ENCODE data around the gene OSBPL3.

OSBPL3 gene

DNA sequence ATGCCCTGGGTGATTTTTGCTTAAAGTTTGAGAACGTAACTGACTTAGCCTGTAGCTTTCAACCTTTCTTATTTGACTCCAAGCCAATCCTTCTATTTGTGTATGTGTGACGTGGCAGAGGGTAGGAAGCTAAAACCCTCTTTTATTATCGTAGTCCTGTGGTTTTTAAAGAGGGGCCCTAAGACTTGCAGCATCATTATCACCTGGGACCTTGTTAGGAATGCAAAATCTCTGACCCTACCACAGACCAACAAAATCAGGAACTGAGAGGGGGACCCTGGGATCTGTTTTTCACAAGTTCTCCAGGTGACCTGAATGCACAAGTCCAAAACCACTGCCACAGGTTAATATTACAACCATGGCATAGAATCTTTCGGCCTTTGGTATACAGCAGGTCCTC, 80.1 kb downstream of the OSBPL3 start:
- TF ChIP-seq, protein P1, sequence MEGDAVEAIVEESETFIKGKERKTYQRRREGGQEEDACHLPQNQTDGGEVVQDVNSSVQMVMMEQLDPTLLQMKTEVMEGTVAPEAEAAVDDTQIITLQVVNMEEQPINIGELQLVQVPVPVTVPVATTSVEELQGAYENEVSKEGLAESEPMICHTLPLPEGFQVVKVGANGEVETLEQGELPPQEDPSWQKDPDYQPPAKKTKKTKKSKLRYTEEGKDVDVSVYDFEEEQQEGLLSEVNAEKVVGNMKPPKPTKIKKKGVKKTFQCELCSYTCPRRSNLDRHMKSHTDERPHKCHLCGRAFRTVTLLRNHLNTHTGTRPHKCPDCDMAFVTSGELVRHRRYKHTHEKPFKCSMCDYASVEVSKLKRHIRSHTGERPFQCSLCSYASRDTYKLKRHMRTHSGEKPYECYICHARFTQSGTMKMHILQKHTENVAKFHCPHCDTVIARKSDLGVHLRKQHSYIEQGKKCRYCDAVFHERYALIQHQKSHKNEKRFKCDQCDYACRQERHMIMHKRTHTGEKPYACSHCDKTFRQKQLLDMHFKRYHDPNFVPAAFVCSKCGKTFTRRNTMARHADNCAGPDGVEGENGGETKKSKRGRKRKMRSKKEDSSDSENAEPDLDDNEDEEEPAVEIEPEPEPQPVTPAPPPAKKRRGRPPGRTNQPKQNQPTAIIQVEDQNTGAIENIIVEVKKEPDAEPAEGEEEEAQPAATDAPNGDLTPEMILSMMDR (IDR thresholded peaks at IDR 0.05; ENCODE audit: control extremely low read depth, extremely low read depth, low read depth, missing control alignments) = no peak
- peak; percentile 26 for DNase-seq (ENCODE audit: extremely low spot score)
- ChIA-PET POLR2A (no interaction called here), CTCF (interaction anchor here (0.8 to 3.8 kb wide), 13 partner anchors 8 to 193 kb away, joined by 3 to 12 read pairs (median 3); no protein-coding TSS in a partner anchor)

DNA sequence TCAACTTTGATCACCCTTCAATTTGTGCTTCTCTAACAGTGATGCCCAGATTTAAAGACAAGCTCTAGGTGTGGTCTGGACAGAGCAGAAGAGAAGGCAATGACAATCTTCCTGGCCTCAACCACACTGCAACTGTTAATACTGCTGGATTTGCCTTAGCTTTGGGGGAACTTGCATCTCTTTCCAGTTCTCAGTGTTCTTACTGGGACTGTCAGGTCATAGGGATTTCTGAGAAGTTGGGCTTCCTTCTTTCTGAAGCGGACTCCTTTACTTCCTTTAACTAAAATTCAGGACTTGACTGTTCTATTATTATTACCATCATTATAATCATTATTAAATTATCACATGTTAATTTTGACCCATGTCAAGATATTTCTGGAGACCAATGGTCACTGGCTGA, 80.8 kb downstream of the OSBPL3 start:
- ChIA-PET CTCF (interaction anchor here (0.7 to 3.8 kb wide), 7 partner anchors 11 to 194 kb away, joined by 3 to 12 read pairs (median 3); no protein-coding TSS in a partner anchor), POLR2A (interaction anchor here (0.8 kb wide), 1 partner anchor 16 kb away, joined by 3 read pairs; no protein-coding TSS in a partner anchor)
- no peak for DNase-seq (ENCODE audit: extremely low spot score)
- TF ChIP-seq, protein P1 (IDR thresholded peaks at IDR 0.05; ENCODE audit: control extremely low read depth, extremely low read depth, low read depth, missing control alignments) = no peak

DNA sequence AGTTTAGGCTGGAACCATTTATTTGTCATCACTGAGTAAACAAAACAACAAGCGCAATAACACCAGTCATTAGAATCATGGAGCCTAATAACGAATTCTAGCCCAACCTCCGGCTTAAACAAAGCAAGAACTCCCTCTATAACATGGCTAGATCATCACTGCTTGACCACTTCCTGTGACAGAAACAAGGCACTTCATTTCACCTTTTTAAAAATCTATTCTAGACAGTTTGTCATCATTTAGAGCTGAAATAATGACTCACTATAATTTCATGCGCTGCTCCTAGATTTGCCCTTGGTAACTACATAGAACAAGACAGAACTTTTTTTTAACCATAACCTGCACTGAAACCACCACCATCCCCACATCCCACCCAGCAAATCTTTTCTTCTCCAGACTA, 81.3 kb downstream of the OSBPL3 start:
- TF ChIP-seq, protein P1 (IDR thresholded peaks at IDR 0.05; ENCODE audit: control extremely low read depth, extremely low read depth, low read depth, missing control alignments) = no peak
- DNase-seq (ENCODE audit: extremely low spot score) = peak; percentile 44
- ChIA-PET CTCF (interaction anchor here (0.7 to 3.8 kb wide), 6 partner anchors 10 to 194 kb away, joined by 3 to 12 read pairs (median 4); no protein-coding TSS in a partner anchor), POLR2A (interaction anchor here (0.8 kb wide), 1 partner anchor 16 kb away, joined by 3 read pairs; no protein-coding TSS in a partner anchor)

DNA sequence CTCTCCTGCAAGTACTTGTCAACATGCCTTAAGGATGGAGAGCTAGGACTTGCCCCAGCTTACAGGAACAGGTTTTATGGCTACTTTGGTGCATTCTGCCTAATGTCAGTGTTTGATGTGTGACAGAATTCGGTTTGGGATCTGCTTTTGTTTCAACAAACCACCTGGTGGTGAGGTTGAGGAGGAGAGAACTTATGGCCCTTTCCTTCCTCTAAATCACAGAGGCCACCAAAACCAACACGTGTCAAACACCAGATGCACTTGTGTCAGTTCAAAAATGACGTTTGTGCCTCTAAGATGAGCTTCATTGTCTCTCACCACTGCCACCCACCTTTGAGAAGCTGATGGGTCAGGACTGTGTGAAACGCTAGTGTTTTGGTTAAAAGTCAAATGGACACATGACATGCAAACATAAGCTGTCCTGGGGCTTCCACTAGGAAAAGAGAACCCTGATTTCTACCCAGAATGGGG, 83.9 kb downstream of the OSBPL3 start:
- TF ChIP-seq, protein P1 (IDR thresholded peaks at IDR 0.05; ENCODE audit: control extremely low read depth, extremely low read depth, low read depth, missing control alignments) = no peak
- ChIA-PET CTCF (interaction anchor here (0.6 to 5.8 kb wide), 15 partner anchors 9 to 263 kb away, joined by 3 to 48 read pairs (median 5); partner anchors contain the start of gene OSBPL3), POLR2A (interaction anchor here (0.7 kb wide), 1 partner anchor 228 kb away, joined by 3 read pairs; the partner anchor contains the start of gene CYCS)
- peak; percentile 75 for DNase-seq (ENCODE audit: extremely low spot score)

- POLR2A ChIA-PET = no interaction called here
Observed at GRCh38 chr7:24894429-24895221, 85.4 kb downstream of the OSBPL3 start.

DNA sequence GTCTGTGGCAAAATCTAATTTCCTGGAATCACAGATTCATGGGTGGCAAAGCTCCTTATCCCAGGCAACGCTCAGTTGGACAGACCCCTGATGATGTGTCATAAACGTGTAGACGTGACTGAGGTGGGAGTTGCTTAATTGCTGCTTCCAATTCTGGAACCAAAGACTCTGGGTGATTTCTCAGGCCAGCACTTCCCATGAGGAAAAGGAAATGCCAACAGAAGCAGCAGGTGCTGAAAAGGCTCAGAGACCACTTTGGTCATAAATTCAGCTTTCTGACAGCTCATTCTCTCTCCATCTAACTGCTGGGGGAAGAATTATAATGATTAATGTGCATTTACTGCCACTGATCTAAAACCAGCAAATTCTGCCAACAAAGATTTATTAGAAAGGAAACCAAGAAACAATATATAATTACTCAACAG, 88.7 kb downstream of the OSBPL3 start:
- no peak for DNase-seq (ENCODE audit: extremely low spot score)
- POLR2A ChIA-PET = no interaction called here
- CTCF ChIA-PET = interaction anchor here (1.7 to 5.8 kb wide), 4 partner anchors 12 to 90 kb away, joined by 4 to 48 read pairs (median 8); no protein-coding TSS in a partner anchor
- TF ChIP-seq, protein P1 (IDR thresholded peaks at IDR 0.05; ENCODE audit: control extremely low read depth, extremely low read depth, low read depth, missing control alignments) = no peak

More at GRCh38 chr7:24894429-24895221, 85.4 kb downstream of the OSBPL3 start:
- TF ChIP-seq, protein P1 (IDR thresholded peaks at IDR 0.05; ENCODE audit: control extremely low read depth, extremely low read depth, low read depth, missing control alignments) = no peak
- DNase-seq (ENCODE audit: extremely low spot score) = no peak
- CTCF ChIA-PET = interaction anchor here (0.8 to 5.8 kb wide), 9 partner anchors 10 to 173 kb away, joined by 3 to 48 read pairs (median 7); partner anchors contain the start of gene OSBPL3

All from GM10248 (cell line).